ENCODE measurements around the gene MEGF11.

GRCh38 chr15:65906396-65906795 is 347.2 kb downstream of the MEGF11 start:
- TF ChIP-seq, protein P1, sequence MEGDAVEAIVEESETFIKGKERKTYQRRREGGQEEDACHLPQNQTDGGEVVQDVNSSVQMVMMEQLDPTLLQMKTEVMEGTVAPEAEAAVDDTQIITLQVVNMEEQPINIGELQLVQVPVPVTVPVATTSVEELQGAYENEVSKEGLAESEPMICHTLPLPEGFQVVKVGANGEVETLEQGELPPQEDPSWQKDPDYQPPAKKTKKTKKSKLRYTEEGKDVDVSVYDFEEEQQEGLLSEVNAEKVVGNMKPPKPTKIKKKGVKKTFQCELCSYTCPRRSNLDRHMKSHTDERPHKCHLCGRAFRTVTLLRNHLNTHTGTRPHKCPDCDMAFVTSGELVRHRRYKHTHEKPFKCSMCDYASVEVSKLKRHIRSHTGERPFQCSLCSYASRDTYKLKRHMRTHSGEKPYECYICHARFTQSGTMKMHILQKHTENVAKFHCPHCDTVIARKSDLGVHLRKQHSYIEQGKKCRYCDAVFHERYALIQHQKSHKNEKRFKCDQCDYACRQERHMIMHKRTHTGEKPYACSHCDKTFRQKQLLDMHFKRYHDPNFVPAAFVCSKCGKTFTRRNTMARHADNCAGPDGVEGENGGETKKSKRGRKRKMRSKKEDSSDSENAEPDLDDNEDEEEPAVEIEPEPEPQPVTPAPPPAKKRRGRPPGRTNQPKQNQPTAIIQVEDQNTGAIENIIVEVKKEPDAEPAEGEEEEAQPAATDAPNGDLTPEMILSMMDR (IDR thresholded peaks at IDR 0.05; ENCODE audit: low read length), result no peak
- TF ChIP-seq EZH2 (IDR thresholded peaks at IDR 0.05; ENCODE audit: borderline replicate concordance, low read length), result no peak
